Thoracic aorta (tissue), 2 donors: ENCODE data around the gene HIGD2A. TPM values are rescaled to one million over a fixed set of nuclear protein-coding genes. Genes with fewer than 3 reads are reported as not detected.

ENCODE experiments used
- ATAC-seq: fragments of 150-250 bp; one replicate; pipeline ENCODE4 v1.8.0; 2017; ENCODE audit warnings: low read depth; ENCODE audit not compliant: insufficient number of reproducible peaks, low FRiP score
- DNase-seq: peaks from one replicate; pipeline ENCODE4 v3.0.0-alpha.2; 2020; ENCODE audit warnings: low spot score
- H3K27ac ChIP-seq, 2 donors: fragments of 200-600 bp; sonication (generic); 1 replicate in 1 of 2; 2 replicates in 1 of 2; pipeline ENCODE4 v1.5.1; 2016; ENCODE audit warnings: mild to moderate bottlenecking in 2 of 2, moderate library complexity in 2 of 2
- H3K27me3 ChIP-seq: fragments of 200-600 bp; sonication (generic); replicated peaks from 2 replicates; pipeline ENCODE4 v1.6.0; 2016; ENCODE audit warnings: mild to moderate bottlenecking; ENCODE audit not compliant: insufficient read depth
- H3K36me3 ChIP-seq: fragments of 200-600 bp; sonication (generic); one replicate; pipeline ENCODE4 v1.5.1; 2016
- H3K4me1 ChIP-seq, 2 donors: fragments of 200-600 bp; sonication (generic); 1 replicate in 1 of 2; 2 replicates in 1 of 2; pipeline versions ENCODE4 v1.5.1 to v1.6.0; 2016; ENCODE audit warnings: low read depth in 2 of 2, mild to moderate bottlenecking in 1 of 2; ENCODE audit not compliant: control insufficient read depth in 1 of 2
- H3K4me3 ChIP-seq: fragments of 200-600 bp; sonication (generic); 2 replicates; pipeline ENCODE4 v1.5.1; 2016; ENCODE audit warnings: mild to moderate bottlenecking
- H3K9me3 ChIP-seq: fragments of 200-600 bp; sonication (generic); 2 replicates; pipeline ENCODE4 v1.5.1; 2016
- total RNA-seq, 2 donors: library from RNA; depleted of rRNA; stranded (reverse); fragments of >200 nt; gene quantifications; one replicate each; pipeline versions ENCODE4 v1.1.0 to v1.2.3, GENCODE V29; 2016
- TF ChIP-seq, protein P1 (sequence below): fragments of 200-600 bp; sonication (generic); IDR thresholded peaks from one replicate; pipeline ENCODE4 v1.5.1; 2019; ENCODE audit warnings: antibody characterized with exemption

The HIGD2A gene
- total RNA-seq, 2 donors from 2014 or later, result 45.2 to 57.5 TPM

GRCh38 chr5:176365351-176366231 is 23.0 kb upstream of the HIGD2A start, which contains the start of gene ARL10:
Gene ARL10, plus strand, starts transcription at chr5:176365487. Its CDS starts 77 bp downstream, at chr5:176365564.
- Histone ChIP-seq H3K4me3 (peak within 1 kb of the TSS; percentile 95), H3K4me1 (peaks cover 3 to 18% of the 10 kb centered on the region in 2 donors), H3K9me3 (no peaks in the 10 kb centered on the region), H3K27me3 (no peaks in the 10 kb centered on the region), H3K27ac (peak within 1 kb of the TSS; percentile 71 to 73), H3K36me3 (peaks cover 6% of the 10 kb centered on the region)
- no peak for ATAC-seq
- no peak for DNase-seq
- TF ChIP-seq, protein P1, sequence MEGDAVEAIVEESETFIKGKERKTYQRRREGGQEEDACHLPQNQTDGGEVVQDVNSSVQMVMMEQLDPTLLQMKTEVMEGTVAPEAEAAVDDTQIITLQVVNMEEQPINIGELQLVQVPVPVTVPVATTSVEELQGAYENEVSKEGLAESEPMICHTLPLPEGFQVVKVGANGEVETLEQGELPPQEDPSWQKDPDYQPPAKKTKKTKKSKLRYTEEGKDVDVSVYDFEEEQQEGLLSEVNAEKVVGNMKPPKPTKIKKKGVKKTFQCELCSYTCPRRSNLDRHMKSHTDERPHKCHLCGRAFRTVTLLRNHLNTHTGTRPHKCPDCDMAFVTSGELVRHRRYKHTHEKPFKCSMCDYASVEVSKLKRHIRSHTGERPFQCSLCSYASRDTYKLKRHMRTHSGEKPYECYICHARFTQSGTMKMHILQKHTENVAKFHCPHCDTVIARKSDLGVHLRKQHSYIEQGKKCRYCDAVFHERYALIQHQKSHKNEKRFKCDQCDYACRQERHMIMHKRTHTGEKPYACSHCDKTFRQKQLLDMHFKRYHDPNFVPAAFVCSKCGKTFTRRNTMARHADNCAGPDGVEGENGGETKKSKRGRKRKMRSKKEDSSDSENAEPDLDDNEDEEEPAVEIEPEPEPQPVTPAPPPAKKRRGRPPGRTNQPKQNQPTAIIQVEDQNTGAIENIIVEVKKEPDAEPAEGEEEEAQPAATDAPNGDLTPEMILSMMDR, result no peak

DNA sequence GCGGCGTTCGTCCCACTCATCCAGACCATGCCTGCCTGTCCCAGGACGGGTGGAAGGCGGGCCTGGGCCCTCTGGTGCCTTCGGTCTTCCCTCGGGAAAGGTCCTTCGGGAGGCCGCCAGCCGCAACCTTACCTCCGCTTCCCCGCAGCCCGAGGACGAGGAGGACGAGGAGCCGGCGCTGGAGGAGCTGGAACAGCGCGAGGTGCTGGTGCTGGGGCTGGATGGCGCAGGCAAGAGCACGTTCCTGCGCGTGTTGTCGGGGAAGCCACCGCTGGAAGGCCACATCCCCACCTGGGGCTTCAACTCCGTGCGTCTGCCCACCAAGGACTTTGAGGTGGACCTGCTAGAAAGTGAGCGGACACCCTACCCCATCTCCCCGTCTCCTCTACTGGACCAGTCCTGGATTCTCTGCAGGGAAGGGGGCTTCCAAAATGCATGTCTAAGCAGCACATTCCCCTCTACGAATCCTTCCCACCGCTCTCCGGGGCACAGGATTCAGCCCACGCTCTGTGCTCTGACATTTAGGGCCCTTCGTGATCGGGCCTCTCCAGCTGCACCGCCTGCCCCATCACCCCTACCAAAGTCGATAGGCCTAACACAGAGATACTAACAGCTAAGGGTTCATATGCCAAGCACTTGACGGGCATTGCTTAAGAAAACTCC is 22.2 kb upstream of the HIGD2A start:
- peaks cover 11% of the 10 kb centered on the region for H3K36me3 ChIP-seq
- no peak for DNase-seq
- no peaks in the 10 kb centered on the region for H3K9me3 ChIP-seq
- ATAC-seq, result no peak
- peak overlapping the region; percentile 71 to 73 for H3K27ac ChIP-seq
- H3K27me3 ChIP-seq, result no peaks in the 10 kb centered on the region
- peaks cover 3 to 18% of the 10 kb centered on the region in 2 donors for H3K4me1 ChIP-seq
- TF ChIP-seq, protein P1, result no peak
- peak overlapping the region; percentile 95 for H3K4me3 ChIP-seq

- no peaks in the 10 kb centered on the region for H3K27me3 ChIP-seq
- peaks cover 6 to 28% of the 10 kb centered on the region in 2 donors for H3K4me1 ChIP-seq
- H3K27ac ChIP-seq, result no peak overlapping the region
- DNase-seq, result no peak
- TF ChIP-seq, protein P1, result no peak
- H3K36me3 ChIP-seq, result peaks cover 11% of the 10 kb centered on the region
- ATAC-seq, result no peak
- H3K9me3 ChIP-seq, result no peaks in the 10 kb centered on the region
- H3K4me3 ChIP-seq, result no peak overlapping the region
Observed at GRCh38 chr5:176368726-176369125, 19.8 kb upstream of the HIGD2A start.

DNA sequence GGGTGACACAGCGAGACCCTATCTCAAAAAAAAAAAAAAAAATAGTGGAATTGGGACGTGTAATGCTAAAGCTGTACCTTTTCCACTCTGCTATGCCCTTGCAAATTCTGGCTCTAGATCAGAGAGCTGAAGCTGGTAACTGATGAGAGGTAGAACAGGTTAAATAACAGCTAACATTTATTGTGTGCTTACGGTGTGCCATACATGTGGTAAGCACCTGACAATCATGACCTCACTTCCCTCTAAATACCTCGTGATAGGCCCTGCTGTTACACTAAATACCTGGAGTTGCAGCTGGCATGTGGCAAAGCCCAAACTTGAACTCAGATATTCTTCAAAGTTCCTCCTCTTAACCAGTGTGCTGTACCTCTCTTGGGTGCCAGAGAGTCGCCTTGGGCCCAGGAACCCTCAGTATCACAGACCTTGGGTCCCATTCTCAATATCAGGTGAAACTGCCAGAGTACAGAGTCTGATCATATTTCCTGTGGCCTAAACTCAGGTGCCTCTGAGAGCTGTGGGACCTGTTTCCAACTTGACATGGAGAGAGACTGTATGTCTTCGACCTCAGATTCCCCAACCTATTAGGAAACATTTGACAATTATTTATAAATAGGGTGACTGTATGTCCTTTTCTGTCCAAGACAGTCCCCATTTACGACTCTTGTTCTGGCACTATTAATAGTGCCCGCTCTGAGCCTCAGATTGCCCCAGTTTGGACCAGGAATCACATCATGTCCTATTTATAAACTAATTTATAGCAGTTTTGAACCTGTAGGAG is 18.4 kb upstream of the HIGD2A start:
- ATAC-seq, result no peak
- Histone ChIP-seq H3K27ac (no peak overlapping the region), H3K4me3 (no peak overlapping the region), H3K36me3 (peaks cover 11% of the 10 kb centered on the region), H3K9me3 (no peaks in the 10 kb centered on the region), H3K27me3 (no peaks in the 10 kb centered on the region), H3K4me1 (peaks cover 3 to 23% of the 10 kb centered on the region in 2 donors)
- no peak for DNase-seq
- TF ChIP-seq, protein P1, result no peak
